AML-193 (cell line): ENCODE data around the gene USP24.
"Not testable (repeated sequence)": the region's sequence is repeated elsewhere in the genome, so short reads cannot be mapped to it uniquely, and the experiment has no call there.

Source experiments
- DNase-seq, 2 experiments: peaks; one replicate each; lab custom pipeline; 2025; lab: John Stamatoyannopoulos, UW

Gene USP24

GRCh38 chr1:55232448-55233144 lies 17.4 kb upstream of the USP24 start:
- no peak for DNase-seq

DNA sequence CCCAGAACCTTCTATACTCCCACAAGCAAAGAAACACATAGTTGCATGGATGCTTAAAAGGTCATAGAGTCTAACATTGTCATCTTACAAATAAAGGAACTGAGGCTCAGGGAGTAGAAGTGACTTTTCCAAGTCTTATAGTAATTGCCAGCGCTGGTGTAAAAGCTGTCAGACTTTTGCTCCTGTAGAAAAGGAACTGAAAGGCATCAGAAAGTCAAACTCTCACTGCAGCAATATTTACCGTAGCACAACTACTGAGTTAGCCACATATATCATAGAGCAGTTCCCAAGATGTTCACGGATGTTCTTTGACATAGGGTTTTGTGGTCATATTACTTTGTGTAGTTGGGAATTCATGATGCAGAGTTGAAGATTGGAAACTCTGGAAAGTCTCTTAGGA lies 16.6 kb upstream of the USP24 start:
- DNase-seq: no peak

DNA sequence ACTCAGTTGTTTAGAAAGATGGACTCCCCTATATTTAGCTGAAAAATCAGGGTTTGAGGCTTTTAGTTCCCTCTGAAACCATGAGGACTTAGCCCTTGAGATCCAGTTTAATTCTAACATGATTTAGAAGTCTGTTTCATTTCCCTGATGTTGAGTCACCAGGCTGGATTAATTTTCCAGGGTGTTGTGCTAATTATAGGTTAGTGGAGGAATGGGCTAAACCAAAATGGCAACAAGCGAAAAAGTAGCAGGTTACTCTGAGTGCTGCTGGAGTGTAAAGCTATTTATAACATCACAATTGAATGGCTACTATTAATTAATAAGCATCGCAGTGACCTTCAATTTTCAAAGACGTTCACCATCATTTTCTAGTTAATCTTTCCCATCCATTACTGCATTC lies 15.5 kb upstream of the USP24 start:
- DNase-seq: no peak

DNA sequence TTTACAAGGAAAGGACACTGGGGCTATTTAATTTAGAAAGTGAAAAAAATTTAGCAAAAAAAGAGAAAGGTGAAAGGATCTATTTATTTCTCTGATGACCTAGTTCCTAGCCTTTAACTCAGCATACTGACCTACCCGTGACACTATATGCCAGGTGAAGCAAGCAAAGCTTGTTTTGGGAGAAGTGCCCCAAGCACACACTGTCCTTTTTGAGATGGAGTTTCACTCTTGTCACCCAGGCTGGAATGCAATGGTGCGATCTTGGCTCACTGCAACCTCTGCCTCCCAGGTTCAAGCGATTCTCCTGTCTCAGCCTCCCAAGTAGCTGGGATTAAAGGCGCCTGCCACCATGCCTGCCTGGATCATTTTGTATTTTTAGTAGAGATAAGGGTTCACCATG lies 14.6 kb upstream of the USP24 start:
- DNase-seq: not testable (repeated sequence)

DNA sequence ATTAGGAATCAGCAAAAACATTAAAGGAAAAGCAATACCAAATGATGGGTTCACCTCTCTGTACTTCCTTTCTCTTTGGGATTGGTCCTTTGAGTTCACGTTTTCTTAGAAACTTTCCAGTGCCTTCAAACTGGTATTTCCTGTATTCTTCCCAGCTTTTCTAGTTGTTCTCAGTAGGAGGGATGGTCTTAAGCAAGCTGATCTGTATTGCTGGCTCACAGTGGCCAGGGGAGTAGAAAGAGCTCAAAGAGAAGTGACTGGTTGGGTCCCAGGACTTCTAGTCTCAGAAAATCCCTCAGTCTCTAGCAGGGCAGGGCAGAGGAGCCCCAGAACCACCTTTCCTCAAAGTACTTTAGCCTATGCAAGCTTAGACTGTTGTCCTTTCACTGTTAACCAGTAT lies 10.1 kb upstream of the USP24 start:
- DNase-seq: no peak

DNA sequence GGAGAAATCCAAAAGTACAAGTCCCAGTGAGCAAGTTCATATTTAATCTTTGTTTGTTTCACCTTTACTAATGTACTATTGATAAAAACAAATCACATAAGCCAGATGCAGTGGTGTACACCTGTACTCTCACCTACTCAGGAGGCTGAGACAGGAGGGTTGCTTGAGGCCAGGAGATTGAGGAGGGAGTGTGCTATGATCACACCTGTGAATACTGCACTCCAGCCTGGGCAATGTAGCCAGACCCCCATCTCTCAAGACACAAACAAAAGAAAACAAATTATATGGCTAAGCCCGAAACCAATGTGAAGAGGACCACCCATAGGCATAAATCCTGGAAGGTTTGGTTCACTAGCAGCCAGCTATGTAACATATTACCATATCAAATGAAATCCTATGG lies 9.6 kb upstream of the USP24 start:
- DNase-seq: no peak

DNA sequence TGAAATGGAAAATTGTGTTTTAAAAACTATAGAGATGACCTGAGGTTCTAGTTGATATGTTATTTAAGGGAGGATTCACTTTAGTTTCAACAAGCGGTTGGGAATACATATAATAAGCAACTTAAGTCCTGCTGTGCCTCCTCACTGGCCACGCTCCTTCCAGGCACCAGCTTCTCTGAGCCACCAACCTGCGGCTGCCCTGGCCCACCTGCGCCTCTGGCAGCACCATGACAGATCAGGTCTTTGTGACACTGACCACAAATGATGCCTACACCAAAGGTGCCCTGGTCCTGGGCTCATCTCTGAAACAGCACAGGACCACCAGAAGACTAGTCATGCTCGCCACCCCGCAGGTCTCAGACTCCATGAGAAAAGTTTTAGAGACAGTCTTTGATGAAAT lies 7.0 kb upstream of the USP24 start:
- DNase-seq: no peak

DNA sequence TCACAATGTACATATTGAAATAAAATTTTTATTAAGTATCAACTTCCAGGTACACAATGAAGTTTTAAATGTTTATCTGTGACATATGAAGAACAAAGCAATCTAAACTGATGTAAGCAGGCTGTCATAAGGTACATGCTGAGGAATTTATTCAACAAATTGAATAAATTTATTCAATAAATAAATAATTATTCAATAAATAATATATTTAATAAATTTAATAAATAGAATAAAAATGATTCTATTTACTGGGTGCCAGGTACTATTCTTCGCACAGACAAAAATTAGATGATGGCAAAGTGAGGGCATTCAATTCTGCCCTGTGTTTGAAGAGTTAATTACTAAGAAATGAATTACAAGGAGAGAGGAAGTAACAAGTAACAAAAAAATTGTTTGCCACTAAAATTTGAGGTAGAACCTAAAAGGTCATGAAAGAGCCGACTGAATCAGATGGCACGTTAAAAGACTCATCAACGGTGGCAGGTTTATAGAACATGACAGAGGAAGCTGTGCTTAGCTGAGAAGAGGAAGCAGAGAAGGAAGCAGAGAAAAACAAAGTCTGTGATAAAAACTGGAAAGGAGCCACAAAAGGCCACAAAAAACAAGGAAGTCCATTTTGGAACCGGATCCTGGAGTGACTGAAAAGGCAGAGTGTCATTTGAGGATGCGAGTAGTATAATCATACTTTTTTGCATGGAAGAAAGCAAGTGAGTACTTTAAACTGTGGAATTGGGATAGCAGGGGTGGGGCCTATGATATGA lies 2.2 kb upstream of the USP24 start:
- DNase-seq: peak; percentile 92 to 94

GRCh38 chr1:55216096-55216495 lies 932 bp upstream of the USP24 start:
- no peak for DNase-seq

- no peak for DNase-seq
Observed at GRCh38 chr1:55214934-55215193, 300 bp downstream of the USP24 start.

DNA sequence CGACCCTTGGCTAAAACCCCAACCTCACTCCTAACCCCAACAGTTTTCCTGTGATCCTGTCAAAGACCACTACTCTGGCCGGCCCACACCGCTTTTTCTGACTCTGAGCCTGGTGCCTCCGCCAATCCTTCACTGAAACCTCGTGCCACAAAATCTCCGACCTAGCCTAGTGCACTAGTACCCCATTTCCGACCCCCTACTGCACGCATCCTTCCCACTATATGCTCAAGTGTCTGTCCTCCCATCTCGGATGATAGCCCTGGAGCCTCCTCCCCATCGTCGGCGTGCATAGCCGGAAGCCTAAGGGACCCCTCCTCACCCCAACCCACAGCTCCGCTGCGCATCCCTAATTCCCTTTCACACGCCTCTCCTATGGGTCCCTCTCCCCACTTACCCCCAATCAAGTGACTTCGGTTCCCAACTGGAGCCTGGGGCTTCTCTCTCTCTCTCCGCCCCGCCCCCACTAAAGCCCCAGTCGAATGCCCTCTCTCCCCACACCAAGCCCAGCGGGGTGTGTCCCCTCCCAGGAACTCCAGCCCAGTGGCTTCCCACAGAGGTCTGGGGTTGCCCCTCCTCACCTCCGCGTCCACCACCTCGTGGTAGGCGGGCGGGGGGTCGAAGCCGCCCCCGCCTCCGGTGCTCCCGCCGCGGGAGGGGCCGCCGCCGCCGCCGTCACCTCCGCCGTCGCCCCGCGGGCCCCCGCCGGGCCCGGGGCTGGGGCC lies 791 bp downstream of the USP24 start:
- no peak for DNase-seq

- no peak for DNase-seq
Observed at GRCh38 chr1:55213885-55214211, 1.3 kb downstream of the USP24 start.

DNA sequence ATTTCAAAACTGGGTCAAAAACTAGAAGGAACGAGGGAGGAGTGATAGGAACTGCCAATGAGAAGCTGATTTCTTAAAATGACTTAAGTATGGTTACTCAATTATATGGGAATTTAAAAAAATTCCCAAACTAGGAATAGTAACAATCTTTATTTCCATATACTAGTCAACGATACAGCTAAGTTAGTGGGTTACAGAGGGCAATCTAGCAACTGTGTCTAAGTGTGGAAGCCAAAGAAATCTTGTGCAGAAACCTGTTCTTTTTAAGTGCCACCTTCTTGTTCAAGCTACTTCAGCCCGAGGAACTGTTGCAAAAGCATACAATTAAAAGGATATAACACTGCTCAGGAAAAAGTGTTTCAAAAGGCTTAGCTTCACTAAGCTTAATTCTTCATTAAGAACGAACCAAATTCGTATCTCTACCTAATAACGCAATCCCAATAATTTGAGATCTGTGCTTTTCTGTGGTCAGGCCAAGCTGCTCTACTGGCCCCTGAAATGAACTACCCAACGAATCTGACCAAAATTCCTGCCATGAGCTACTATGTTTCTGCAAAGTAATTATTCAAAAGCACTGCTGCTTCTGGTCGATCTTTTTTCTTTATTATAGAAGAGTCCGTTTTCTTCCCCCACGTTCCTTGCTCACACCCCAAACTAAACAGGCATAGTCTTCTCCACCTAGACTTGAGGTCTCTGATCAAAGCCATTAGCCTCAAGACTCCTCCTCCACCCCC lies 1.8 kb downstream of the USP24 start:
- no peak for DNase-seq

GRCh38 chr1:55212349-55213150 lies 2.6 kb downstream of the USP24 start:
- DNase-seq: peak; percentile 24 to 35

DNA sequence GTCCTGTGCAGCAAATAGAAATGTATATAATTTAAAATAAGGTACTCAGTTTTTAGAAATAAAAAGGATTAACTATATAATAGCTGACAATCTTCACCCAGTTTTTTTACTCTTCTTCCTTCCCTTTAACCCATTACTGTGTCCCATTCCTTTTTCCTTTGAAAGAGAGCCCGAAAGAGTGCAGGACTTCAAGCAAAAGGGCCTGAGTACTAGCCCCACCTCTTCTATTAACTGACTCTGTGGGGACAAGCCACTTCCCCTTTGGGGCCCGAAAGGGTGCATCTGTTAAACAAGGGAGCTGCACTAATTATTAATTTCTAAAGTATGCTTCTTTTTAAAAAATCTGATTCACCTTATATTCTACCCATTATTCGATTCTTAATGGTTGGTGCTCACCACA lies 3.3 kb downstream of the USP24 start:
- DNase-seq: peak; percentile 52 to 63

- DNase-seq: no peak
Observed at GRCh38 chr1:55210990-55211801, 4.0 kb downstream of the USP24 start.

DNA sequence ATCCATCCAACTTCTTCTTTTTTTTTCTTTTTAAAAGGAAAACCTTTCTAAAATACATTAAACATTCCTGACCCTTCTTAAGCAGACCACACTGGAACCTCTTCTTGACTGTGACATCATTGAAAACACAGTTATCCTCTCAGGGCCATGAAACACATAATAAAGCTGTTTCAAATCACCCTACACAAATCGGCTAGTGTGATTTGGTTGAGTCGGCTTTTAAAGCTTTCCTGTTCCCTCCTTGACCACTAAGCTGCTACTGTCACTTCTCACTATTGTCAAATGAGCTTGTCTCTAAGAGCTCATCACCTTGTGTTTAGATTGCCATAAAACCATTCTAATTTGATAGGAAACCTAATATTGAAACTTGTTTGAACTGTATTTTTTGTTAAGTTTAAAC lies 5.9 kb downstream of the USP24 start:
- peak; percentile 19 to 25 for DNase-seq

- no peak for DNase-seq
Observed at GRCh38 chr1:55206210-55206609, 9.0 kb downstream of the USP24 start.

DNA sequence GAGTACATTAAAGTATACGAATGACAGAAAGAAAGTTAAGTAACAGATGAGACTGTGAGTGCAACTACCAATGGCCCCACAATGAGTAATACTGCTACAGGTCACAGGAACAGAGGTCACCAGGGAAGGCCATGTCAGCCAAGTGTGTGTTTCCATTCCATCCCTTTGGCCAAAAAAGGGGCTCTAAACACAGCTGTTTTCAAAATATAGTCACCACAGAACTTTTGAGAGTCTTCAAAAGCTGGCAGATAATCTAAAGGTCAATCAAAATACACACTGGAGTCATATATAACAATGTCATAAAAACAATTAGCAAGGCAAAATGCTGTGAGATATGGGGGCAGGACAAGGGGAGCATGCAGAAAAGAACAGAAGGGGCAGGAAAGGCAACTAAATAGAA lies 10.2 kb downstream of the USP24 start:
- DNase-seq: no peak

- DNase-seq: no peak
Observed at GRCh38 chr1:55203064-55203463, 12.1 kb downstream of the USP24 start.

DNA sequence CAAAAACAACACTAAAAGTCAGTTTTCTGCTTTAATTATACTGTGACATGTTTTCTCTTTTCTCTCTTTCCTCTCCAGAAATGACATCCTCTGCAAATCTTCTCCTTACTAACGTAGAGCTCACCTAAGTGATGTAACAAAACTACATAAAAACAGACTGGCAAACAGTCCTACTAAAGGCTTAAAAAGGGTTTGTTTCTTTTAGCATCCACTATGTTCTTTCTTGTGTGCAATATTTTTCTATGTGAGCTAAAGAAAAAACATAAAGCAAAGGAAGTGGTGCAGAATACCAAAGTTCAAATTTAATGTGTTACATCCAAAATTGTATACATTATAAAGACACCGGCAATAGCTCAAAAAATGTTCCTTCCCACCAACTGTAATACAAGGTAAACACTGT lies 14.5 kb downstream of the USP24 start:
- no peak for DNase-seq
